Hematopoietic multipotent progenitor cell treated with erythropoietin and hydrocortisone succinate and interleukin-3 and kit ligand, for 15 days (in vitro differentiated cells): ENCODE data around the gene ALAS1.
A peak's percentile ranks its signal among the peaks of the same experiment; 100 is the strongest.

ENCODE experiments used
- DNase-seq: peaks from one replicate; pipeline ENCODE4 v3.0.0-alpha.2; 2015; ENCODE audit warnings: low spot score

ALAS1 gene

DNA sequence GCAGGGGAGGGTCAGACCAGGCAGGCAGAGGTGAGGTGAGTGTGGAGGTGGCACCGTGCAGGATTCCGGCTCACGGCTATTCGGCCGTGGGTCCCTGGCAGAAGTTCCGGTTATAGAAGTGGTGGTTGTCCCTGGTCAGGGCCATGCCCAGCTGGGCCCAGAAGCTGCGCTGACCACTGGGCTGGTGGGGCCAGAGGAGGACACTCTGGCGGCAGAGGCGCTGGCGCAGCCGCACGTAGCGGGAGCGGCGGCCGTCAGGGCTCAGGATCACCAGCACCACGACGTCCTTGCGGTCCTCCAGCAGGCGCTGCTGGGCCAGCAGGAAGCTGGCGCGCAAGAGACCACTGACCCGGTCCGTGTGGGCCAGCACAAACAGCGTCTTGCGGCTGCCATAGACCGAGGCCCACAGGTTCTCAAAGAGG lies 23.2 kb downstream of the ALAS1 start:
- no peak for DNase-seq

DNA sequence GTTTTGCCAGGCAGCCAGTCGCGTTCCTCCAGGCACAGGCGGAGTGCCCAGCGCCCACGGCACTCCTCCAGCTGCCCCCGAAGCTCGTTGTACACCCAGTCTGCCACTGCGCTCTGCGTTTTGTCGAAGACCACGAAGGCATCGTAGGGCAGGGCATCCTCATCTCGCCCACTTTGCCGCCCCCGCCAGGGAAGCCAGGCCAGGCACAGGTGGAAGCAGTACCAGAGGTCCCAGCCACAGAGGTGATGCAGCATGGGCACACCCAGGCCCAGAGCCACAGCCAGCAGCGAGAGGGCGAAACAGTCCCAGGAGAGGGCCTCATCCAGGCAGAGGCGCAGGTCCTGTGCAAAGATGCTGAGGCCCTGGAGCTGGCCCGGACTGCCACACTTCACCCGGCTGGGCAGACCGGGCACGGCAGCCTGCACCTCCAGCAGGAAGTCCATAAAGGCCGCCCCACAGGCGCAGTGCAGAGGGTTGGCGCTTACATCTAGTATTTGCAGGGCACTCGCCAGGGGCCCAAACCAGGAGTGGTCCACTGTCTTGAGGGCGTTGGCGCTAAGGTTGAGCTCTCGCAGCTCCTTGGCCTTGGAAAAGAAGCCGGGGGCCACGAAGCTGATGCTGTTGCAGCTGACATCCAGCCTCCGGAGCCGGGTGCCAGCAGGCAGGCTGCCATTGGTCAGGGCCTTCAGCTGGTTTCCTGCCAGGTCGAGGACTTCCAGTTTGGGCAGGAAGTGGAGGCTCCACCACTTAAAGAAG lies 23.8 kb downstream of the ALAS1 start:
- DNase-seq, result no peak

DNA sequence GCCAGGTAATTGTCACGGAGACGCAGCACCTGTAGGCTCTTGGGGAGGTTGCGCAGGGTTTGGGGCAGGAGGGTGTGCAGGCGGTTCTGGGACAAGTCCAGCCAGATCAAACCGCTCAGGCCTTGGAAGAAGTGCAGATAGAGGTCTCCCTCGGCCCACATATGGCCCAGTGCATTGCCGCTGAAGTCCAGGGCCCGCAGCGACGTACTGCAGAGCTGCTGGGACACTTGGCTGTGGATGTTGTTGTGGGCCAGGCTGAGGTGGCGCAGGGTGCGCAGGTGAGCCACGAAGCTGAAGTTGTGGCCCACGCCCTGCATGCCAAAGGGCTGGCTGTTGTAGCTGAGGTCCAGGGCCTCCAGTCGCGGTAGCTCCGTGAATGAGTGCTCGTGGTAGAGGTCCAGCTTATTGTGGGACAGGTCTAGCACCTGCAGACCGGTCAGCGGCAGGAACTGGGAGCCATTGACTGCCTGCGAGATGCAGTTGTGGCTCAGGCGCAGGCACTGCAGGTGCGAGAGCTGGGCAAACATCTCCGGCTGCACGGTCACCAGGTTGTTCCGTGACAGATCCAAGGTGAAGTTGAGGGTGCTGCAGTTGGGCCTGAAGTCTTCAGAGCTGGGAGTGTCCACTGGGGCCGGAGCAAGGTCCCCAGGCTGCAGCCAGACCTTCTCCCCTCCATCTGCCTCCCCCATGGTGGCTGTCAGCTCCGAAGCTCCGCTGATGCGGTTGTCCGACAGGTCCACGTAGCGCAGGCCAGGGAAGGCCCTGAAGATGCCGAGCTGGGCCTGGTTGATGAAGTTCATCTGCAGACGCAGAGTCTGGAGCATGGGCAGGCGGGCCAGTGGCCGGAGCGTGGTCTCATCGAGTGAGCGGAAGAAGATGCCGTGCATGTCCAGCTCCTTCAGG lies 24.6 kb downstream of the ALAS1 start:
- no peak for DNase-seq

DNA sequence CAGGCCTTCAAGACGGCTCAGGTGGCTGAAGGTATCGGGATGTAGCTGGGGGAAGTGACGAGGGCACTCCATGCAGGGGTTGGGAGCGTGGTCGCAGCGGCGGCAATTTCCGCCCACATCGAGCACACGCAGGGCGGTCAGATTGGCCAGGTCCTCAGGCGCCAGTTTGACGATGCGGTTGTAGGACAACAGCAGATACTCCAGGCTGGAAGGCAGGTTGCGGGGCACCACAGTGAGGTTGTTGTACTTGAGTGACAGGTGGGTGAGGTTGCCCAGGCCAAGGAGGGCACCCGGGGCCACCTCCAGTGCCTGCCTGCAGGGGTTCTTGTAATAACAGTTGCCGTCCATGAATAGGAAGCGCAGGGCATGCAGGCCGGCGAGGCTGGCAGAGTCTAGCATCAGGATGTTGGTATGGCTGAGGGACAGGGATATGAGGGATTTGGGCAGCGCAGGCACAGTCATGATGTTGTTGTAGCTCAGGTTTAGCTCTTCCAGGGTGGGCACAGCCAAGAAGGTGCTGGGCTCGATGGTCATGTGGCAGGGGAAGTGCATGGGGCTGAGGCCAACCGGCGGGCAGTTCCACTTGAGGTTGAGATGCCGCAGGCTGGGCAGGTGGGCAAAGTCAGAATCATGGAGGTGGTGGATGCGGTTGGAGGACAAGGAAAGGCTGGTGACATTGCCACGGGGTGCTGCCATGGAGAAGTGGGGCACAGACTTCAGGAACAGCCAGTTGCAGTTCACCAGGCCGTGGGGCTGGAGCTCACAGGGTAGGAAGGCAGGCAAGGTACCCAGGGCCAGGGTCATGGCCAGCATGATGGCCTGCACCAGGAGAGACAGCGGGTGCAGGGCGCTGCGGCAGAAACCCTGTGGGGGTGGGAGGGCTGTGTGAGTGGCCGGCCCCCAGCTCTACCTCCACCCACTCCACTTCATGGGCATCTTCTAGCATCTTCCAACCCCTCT lies 25.8 kb downstream of the ALAS1 start:
- no peak for DNase-seq

DNA sequence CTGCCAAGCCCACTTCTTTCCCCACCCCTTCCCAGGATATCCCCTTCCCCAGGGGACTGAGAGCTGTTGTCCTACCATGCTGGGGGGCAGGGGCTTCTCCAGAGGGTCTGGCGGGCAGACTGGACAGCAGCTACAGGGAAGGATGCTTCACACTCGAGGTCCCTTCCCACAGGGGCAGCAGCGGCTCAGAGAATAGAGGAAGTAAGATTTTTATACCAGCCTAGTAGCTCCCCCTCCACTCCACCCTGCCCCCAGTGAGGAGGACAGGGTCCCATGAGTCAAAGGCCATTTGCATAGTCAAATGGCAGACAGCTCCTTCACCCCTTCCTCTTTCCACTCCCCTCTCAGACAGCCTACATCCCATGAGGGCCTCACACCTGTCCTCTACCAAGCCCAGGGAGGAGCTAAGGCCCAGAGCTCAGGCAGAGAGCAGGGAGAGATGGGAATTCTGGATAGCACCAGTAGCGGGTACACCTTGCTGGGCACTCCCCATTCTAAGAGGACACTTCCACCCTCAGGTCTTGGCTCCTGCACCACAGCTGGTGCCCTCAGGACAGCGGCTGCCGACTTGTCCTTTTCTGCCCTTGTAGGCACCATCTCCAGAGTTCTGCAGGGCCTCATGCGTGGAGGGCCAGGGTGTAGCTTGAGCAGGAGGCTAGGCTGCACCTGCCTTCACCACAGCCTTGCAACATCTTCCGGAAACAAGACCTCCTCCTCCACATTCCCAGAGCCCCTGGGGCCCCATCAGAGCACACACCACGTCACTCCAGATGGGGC lies 27.7 kb downstream of the ALAS1 start, which contains the start of gene TLR9:
Gene TLR9 (minus strand): TSS at position 194 of the 777 bp plus-strand sequence. CDS start 116 bp downstream, at position 78.
- DNase-seq, result no peak

DNA sequence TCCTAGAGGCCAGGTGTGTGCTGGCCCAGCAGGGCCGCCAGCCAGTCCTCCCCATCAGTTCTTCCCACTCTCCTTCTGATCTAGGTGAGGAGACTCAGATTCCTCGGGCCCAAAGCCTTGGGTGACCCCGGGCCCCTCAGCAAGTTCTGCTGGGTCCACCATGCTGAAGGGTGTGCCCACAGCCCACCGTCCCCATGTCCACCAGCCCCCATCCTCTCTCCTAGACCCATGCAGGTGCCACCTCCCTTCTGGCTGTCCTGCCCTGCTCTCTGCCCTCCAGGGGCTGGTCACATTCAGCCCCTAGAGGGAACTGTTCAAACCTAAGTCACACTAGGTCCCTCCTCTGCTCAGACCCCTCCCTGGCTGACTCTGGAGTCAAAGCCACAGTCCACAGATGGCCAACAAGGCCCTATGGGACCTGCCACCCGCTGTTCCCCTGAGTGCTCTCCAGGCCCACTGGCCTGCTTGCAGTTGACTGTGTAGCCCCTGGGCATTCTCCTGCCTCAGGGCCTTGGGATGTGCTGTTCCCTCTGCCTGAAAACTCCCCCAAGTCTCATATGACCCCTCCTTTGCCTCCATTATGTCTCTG lies 28.4 kb downstream of the ALAS1 start:
- DNase-seq, result no peak

DNA sequence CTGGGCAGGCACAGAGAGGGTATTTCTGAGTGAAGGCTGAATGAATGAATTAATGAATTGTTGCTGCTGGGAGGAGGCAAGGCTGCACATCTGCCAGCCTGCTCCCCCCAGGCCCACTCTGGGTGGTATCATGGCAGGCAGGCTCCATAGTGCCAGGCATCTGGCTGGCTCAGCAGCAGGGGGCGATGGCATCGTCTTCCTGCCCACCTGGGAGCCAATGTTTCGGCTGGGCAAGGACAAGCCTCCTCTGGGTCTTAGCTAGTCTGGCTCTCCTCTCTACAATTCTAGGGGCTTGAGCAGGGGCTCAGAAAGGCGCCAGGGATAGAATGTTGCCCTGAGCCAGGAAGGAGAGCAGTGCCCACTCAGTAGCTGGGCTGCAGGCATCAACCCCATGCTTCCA lies 29.2 kb downstream of the ALAS1 start:
- no peak for DNase-seq

DNA sequence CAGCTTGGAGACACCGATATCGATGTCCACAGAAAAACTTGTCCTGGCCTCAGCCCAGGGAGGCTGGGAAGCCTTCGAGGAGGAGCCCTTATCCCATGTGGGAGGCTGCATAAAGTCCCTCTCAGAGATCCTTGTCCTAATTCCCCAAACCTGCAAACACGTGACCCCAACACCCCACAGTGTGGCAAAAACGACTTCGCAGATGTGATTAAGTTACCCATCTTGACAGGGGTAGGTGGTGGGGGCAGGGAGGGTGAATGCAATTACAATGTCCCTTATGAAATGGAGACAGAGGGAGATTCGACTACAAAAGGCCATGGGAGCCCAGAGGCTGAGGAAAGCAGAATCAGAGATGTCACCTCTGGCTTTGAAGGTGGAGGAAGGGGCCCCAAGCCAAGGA lies 29.8 kb downstream of the ALAS1 start:
- no peak for DNase-seq

DNA sequence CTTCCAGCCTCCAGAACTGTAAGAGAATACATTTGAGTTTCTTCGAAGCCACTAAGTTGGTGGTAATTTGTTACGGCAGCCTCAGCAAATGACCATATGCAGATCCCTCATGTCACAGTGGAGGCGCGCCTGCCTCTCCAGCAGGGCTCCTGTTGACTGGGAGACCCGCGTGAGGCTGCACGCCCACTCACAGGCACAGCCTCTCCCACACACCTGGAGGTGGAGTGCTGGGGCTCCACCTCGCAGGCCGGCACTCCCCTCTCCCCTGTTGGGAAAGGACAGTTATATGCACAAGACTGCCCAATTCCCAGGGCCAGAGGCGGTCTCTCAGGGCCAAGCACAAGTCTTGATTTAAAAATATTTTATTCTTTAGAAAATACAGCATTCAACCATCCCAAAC lies 30.3 kb downstream of the ALAS1 start:
- DNase-seq, result no peak

DNA sequence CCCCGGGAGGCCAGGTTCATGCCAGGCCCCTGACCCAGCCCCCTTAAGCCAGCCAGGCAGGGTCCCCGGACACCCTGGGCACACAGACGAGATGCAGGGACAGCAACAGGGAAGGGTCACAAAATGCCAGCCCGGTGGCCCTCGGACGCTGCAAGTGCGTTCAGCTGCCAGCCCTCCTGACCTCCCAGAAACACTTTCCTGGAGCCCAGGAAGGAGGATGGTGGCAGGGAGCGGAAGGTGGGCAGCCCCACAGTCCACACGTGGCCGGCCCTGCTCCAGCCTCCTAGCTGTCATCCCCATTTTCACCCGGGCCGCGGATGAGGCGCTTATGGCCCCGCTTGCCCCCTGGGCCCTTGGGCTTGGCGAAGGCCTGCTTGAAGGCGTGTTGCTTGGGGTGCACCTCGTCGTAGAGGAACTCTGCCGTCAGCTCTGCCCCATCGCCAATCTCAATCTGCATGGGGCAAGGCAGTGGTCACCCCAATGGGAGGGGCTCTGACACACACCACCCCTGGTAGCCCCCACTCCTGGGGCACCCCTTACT lies 30.9 kb downstream of the ALAS1 start:
- DNase-seq, result no peak

DNA sequence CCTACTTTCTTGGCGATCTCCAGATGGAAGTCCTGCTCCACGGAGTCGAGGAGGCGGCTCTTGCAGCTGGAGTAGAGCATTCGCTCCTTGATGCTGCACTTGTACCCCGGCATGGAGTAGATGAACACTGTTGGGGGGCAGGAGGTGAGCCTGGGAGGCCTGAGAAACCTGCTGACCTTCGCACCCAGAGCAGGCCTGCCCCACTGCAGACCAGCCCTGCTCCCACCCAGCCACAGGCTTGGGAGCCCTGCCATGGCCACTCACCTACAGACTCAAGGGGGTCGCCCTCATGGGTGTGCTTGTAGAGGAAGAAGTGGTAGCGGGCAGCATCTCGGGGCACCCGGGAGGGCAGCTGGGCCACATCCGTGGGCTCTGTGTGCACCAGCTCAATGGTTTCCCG lies 31.7 kb downstream of the ALAS1 start:
- DNase-seq, result no peak

DNA sequence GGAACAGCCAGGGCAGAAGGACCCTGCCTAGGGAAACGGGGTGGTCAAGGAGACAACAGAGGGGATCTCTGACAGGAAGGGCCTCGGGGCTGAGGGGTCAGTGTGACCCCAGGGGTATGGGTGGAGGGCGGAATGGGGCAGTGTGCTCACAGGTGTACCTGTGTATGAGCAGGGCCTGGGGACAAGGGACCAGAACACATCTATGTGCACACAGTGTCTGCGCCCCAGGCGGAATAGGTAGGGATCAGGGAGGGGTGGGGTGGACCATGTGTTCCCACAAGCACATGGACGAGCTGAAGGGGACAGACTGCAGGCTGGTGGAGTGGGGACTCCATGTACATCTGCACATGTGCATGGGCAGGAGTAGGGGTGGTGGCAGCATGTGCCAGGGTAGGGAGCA lies 32.5 kb downstream of the ALAS1 start:
- DNase-seq, result no peak

DNA sequence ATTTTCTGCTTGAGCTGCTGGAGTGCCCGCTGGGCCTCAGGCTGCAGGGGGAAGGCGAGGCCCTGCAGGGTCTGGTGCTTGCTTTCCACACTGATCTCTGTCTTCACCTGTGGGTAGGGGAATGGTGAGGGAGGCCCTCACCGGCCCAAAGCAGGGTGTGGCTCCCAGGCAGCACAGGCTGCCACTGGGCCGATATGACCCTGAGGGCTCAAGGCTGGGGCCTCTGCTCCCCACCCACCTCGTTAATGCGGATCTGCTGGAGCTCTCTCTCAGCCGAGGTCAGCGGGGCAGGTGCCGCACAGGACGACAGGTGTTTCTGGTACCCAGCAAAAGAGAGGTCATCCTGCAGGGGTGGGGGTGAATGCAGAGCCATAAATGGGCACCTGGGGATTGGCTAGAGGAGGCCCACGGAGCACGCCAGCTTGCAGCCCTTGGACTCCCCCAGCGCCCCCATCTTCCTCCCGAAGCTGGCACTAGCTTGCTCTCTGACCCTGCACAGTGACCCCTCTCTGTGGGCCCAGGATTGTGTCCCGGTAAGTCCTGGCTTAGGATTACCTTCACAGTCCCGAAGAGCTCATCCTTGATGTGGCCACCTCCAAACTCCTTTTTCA lies 33.0 kb downstream of the ALAS1 start:
- no peak for DNase-seq

DNA sequence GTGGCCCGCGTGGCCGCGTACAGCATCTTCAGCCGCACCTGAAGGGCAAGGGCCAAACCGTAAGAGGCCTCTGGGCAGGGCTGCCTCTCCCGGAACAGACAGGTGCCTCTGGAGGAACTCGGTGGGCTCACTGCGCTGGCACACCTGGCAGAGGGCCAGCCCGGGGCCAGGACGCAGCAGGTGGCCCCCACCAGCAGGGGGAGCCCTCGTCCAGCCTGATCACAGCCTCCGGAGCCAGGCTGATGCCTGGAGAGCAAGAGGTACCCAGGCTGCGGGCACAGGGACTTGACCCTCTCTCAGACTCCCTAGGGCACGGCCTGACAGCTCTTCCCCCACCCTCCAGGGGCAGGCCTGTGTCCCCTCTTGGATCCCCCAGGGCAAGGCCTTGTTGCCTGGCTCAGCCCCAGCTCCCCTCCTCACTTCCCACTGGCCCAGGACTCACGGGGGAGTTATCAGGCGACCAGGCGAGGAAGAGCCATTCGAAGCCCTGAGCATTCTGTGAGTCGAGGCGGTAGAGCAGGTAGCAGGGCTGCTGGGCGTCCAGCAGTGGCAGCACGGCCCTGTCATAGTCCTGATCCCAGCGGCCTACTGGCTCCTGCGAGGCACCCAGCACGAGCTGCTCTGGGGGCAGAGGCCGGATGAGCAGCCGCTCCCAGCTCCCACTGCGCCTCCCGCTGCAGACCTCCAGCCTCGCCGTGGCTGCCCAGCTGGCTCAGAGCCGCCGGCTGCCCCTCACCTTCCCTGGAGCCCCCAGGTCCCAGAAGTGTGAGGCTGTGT lies 33.7 kb downstream of the ALAS1 start:
- DNase-seq, result peak; percentile 88

DNA sequence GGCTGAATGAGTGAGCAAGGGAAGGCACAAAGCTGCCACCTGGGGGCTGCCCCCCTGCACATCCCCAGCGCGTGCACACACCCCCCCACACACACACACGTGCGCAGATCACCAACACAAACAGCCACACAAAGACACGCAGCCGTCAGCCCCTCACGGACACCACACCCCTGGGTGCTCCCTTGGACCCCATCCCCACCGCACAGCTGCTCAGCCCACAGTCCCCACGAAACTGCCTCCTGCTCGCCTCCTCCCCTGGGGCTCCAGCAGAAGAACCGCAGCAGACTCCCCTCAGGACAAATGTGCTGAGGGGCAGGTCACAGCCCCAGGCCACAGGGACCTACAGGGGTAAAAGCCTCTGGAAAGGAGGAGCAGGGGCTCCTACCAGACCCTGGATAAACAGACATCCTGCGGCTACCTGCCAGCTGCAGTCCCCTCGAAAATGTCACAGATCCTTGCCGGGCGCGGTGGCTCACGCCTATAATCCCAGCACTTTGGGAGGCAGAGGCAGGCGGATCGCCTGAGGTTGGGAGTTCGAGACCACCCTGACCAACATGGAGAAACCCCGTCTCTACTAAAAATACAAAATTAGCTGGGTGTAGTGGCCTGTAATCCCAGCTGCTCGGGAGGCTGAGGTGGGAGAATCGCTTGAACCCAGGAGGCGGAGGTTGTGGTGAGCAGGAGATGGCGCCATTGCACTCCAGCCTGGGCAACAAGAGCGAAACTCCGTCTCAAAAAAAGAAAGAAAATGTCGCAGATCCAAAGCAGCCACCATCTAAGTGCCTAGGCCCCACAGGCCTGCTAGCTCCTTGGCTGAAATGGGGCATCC lies 34.5 kb downstream of the ALAS1 start:
- DNase-seq, result no peak

DNA sequence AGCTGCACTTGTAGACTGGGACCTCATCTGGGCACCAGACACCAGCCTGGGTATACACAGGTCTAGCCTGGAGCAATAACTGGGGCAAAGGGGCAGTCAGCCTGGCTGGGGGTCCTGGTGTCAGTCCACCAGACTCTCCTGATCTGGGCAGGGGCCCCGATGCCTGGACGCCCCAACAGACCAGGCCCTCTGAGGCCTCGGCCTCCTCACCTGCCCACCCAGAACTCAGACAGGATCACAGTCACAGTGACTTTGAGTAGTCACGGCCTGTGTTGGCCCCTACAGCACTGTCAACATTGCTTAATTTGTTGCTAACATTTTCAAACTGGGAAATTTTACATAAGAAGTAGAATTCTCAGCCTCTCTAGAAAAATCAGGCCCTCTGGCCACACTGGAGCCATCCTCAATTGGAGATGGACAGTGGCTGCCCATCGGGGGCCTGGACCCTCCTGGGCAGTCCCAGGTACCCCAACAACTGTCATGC lies 35.2 kb downstream of the ALAS1 start:
- no peak for DNase-seq

DNA sequence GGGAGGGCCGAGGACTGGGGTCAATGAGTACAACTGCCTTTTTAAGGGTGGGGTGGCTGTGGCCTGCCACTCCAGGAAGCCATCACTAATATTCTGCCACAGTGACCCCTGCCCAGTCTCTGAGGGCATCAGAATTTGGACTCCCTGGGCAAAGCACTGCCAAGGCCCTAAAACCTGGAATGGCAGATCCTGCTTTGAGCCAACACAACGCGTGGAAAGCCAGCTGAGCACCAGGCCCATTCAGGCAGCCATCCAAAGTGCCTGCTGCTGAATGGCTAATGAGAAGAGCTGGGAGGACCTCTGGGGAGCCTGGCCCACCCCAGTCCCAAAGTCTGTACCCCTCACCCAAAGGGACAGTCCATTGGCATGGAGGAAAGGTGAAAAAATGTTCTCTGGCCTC lies 36.0 kb downstream of the ALAS1 start:
- DNase-seq, result no peak
